HTR-8/SVneo (cell line): ENCODE results near the gene PMM2.
"Not testable (repeated sequence)": the region's sequence is repeated elsewhere in the genome, so short reads cannot be mapped to it uniquely, and the experiment has no call there.

ENCODE experiments used
- DNase-seq: peaks from one replicate; pipeline ENCODE4 v3.0.0; 2011; ENCODE audit warnings: low spot score, mixed read lengths; ENCODE audit not compliant: insufficient read length
- FAIRE-seq: peaks from 2 replicates; lab custom pipeline; 2011; peaks lifted over from hg19 to GRCh38; lab: Jason Lieb, UNC

The PMM2 gene

GRCh38 chr16:8863594-8864424 is 66.2 kb downstream of the PMM2 start:
- FAIRE-seq (peak; percentile 70), DNase-seq (no peak)

- no peak for DNase-seq
- no peak for FAIRE-seq
Observed at GRCh38 chr16:8864480-8865110, 67.0 kb downstream of the PMM2 start.

- no peak for DNase-seq
Observed at GRCh38 chr16:8865145-8865882, 67.7 kb downstream of the PMM2 start.

GRCh38 chr16:8866118-8866883 is 68.7 kb downstream of the PMM2 start:
- no peak for FAIRE-seq
- DNase-seq, result no peak

More at GRCh38 chr16:8865145-8865882, 67.7 kb downstream of the PMM2 start:
- no peak for FAIRE-seq

GRCh38 chr16:8866884-8867215 is 69.2 kb downstream of the PMM2 start:
- FAIRE-seq (no peak), DNase-seq (no peak)

GRCh38 chr16:8867216-8867931 is 69.7 kb downstream of the PMM2 start:
- DNase-seq (no peak), FAIRE-seq (no peak)

- DNase-seq, result no peak
- FAIRE-seq, result no peak
Observed at GRCh38 chr16:8867932-8868415, 70.3 kb downstream of the PMM2 start.

- FAIRE-seq, result no peak
- DNase-seq, result peak; percentile 93
Observed at GRCh38 chr16:8868416-8869211, 71.0 kb downstream of the PMM2 start, which contains the start of gene CARHSP1. CARHSP1 (minus strand) TSS chr16:8869006; CDS start chr16:8859328, 9,678 bp downstream.

- DNase-seq (no peak), FAIRE-seq (no peak)
Observed at GRCh38 chr16:8869212-8869987, 71.8 kb downstream of the PMM2 start.

- FAIRE-seq, DNase-seq: not testable (repeated sequence)
Observed at GRCh38 chr16:8869988-8870241, 72.3 kb downstream of the PMM2 start.

GRCh38 chr16:8872071-8872470 is 74.4 kb downstream of the PMM2 start:
- FAIRE-seq, result no peak

GRCh38 chr16:8872967-8873865 is 75.6 kb downstream of the PMM2 start:
- no peak for FAIRE-seq
- DNase-seq, result no peak

More at GRCh38 chr16:8872071-8872470, 74.4 kb downstream of the PMM2 start:
- DNase-seq, result no peak

GRCh38 chr16:8873866-8874195 is 76.2 kb downstream of the PMM2 start:
- DNase-seq, FAIRE-seq: not testable (repeated sequence)

GRCh38 chr16:8874388-8874787 is 76.7 kb downstream of the PMM2 start:
- no peak for FAIRE-seq
- DNase-seq, result no peak

GRCh38 chr16:8875317-8875716 is 77.7 kb downstream of the PMM2 start:
- FAIRE-seq, result not testable (repeated sequence)

GRCh38 chr16:8877894-8878522 is 80.4 kb downstream of the PMM2 start:
- no peak for DNase-seq
- FAIRE-seq, result no peak

More at GRCh38 chr16:8875317-8875716, 77.7 kb downstream of the PMM2 start:
- not testable (repeated sequence) for DNase-seq

GRCh38 chr16:8878523-8878911 is 80.9 kb downstream of the PMM2 start:
- DNase-seq, result peak; percentile 64

More at GRCh38 chr16:8878523-8878911, 80.9 kb downstream of the PMM2 start:
- no peak for FAIRE-seq
